ENCODE data around the gene CPS1. TPM values are rescaled to one million over a fixed set of nuclear protein-coding genes. Genes with fewer than 3 reads are reported as not detected.

Gene CPS1
- total and polyA plus RNA-seq, 2 experiments from 2014 or later = 5.5 to 11.0 TPM

GRCh38 chr2:210558708-210559107 is 2.3 kb downstream of the CPS1 start:
- H2AFZ ChIP-seq = no peak overlapping the region
- H3K27ac ChIP-seq (ENCODE audit: low read depth) = no peak overlapping the region
- Mint-ChIP-seq H3K27ac (no peak overlapping the region), H3K4me1 (peaks cover 31% of the 10 kb centered on the region), H3K27me3 (ENCODE audit: insufficient read depth, low read depth, poor library complexity) (peaks cover 3% of the 10 kb centered on the region), H3K36me3 (ENCODE audit: low read depth) (no peaks in the 10 kb centered on the region), H3K4me3 (no peak overlapping the region), H3K9me3 (no peaks in the 10 kb centered on the region)
- ATAC-seq (no peak), DNase-seq (ENCODE audit: low spot score) (no peak)
- H3K4me1 ChIP-seq (ENCODE audit: insufficient read depth) = peaks cover 17% of the 10 kb centered on the region
- no peaks in the 10 kb centered on the region for H3K9me2 ChIP-seq (ENCODE audit: insufficient read depth)
- no peaks in the 10 kb centered on the region for H3K27me3 ChIP-seq (ENCODE audit: insufficient read depth)
- TF ChIP-seq REST (IDR thresholded peaks at IDR 0.05; ENCODE audit: unreplicated experiment) (no peak), EZH2phosphoT487 (IDR thresholded peaks at IDR 0.05; ENCODE audit: unreplicated experiment) (no peak), POLR2AphosphoS5 (IDR thresholded peaks at IDR 0.05; ENCODE audit: low read depth) (no peak), ZNF331 (CRISPR knock-in tag; IDR thresholded peaks at IDR 0.05; ENCODE audit: low read depth) (no peak), NANOG (IDR thresholded peaks at IDR 0.05; ENCODE audit: borderline replicate concordance) (no peak), CREB1 (CRISPR knock-in tag; IDR thresholded peaks at IDR 0.05; ENCODE audit: low read depth) (no peak), ETS1 (IDR thresholded peaks at IDR 0.05) (no peak), ZNF114 (CRISPR knock-in tag; IDR thresholded peaks at IDR 0.05) (no peak), STAT1 (IDR thresholded peaks at IDR 0.05; ENCODE audit: unreplicated experiment) (no peak), CTCF (conservative IDR thresholded peaks at IDR 0.05; ENCODE audit: low read depth in 2 of 2) (no peak), ZNF462 (CRISPR knock-in tag; IDR thresholded peaks at IDR 0.05) (no peak)
- no peaks in the 10 kb centered on the region for H3K36me3 ChIP-seq (ENCODE audit: insufficient read depth)
- H3K79me2 ChIP-seq (replicated peaks; ENCODE audit: insufficient read depth) = no peaks in the 10 kb centered on the region
- H4K20me1 ChIP-seq (replicated peaks; ENCODE audit: insufficient read depth) = no peaks in the 10 kb centered on the region
- no peak overlapping the region for H3K4me3 ChIP-seq
- no peak overlapping the region for H3K4me2 ChIP-seq
- no peaks in the 10 kb centered on the region for H3F3A ChIP-seq (replicated peaks; ENCODE audit: low read depth)
